ENCODE data around the gene SNX15.

DNA sequence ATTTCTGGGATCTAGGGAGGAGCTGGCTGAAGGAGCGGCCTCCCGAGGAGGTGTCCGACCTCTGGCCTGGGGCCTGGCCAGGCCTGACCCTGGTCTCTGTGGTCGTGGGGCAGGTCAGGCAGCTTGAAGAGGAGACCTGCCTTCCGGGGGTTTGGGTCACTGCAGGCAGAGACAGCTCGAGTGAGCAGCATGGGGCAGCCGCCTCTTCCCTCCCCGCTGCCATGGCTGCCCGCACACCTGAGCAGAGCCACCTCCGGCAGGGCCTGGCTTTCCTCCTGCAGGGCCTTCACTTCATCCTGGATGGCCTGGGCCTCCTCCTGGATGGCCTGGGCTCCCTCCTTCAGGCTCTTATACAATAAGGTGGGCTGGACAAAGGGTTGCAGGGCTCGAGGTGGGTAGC is 39.1 kb downstream of the SNX15 start:
- TF ChIP-seq, protein P1, sequence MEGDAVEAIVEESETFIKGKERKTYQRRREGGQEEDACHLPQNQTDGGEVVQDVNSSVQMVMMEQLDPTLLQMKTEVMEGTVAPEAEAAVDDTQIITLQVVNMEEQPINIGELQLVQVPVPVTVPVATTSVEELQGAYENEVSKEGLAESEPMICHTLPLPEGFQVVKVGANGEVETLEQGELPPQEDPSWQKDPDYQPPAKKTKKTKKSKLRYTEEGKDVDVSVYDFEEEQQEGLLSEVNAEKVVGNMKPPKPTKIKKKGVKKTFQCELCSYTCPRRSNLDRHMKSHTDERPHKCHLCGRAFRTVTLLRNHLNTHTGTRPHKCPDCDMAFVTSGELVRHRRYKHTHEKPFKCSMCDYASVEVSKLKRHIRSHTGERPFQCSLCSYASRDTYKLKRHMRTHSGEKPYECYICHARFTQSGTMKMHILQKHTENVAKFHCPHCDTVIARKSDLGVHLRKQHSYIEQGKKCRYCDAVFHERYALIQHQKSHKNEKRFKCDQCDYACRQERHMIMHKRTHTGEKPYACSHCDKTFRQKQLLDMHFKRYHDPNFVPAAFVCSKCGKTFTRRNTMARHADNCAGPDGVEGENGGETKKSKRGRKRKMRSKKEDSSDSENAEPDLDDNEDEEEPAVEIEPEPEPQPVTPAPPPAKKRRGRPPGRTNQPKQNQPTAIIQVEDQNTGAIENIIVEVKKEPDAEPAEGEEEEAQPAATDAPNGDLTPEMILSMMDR (IDR thresholded peaks at IDR 0.05; ENCODE audit: poor library complexity): no peak
- no peak for TF ChIP-seq EZH2 (IDR thresholded peaks at IDR 0.05; ENCODE audit: borderline replicate concordance)

Data from hepatocyte (in vitro differentiated cells).